ENCODE data around the gene PI4KA. TPM values are rescaled to one million over a fixed set of nuclear protein-coding genes. Genes with fewer than 3 reads are reported as not detected.
"Not testable (repeated sequence)": the region's sequence is repeated elsewhere in the genome, so short reads cannot be mapped to it uniquely, and the experiment has no call there.

PI4KA gene
- total and polyA plus RNA-seq, 4 donors, result 35.4 to 107 (median 50.3) TPM

GRCh38 chr22:20825624-20826023, 33.0 kb downstream of the PI4KA start:
- no peak for DNase-seq
- H3K36me3 ChIP-seq (ENCODE audit: control insufficient read depth in 4 of 4, insufficient read depth in 4 of 4, low read length in 4 of 4), result peaks cover 8 to 21% (median 9%) of the 10 kb centered on the region in 4 donors
- TF ChIP-seq CTCF (IDR thresholded peaks at IDR 0.05; ENCODE audit: control extremely low read depth, extremely low read depth), result no peak
- WGBS, 2 donors, result 89 to 91% methylated on average over 6 of the region's 6 CpGs
- no peak for ATAC-seq (ENCODE audit: insufficient read depth, low FRiP score)
- H3K9me3 ChIP-seq (ENCODE audit: control insufficient read depth in 4 of 4, insufficient read depth in 3 of 4, low read length in 3 of 4), result no peaks in the 10 kb centered on the region
- H3K27me3 ChIP-seq (ENCODE audit: control insufficient read depth in 3 of 3, insufficient read depth in 3 of 3, low read length in 2 of 3), result no peaks in the 10 kb centered on the region
- no peaks in the 10 kb centered on the region for H3K4me1 ChIP-seq (ENCODE audit: control insufficient read depth in 5 of 5, insufficient read depth in 5 of 5, low read length in 5 of 5)
- H3K27ac ChIP-seq (ENCODE audit: low read depth in 1 of 2, low read length in 1 of 2), result no peak overlapping the region
- H3K4me3 ChIP-seq, result no peak overlapping the region
- H3K9ac ChIP-seq (ENCODE audit: insufficient read depth in 1 of 2, low read length in 2 of 2), result no peak overlapping the region

GRCh38 chr22:20825216-20825615, 33.4 kb downstream of the PI4KA start:
- ATAC-seq (ENCODE audit: insufficient read depth, low FRiP score); H3K9me3 ChIP-seq (ENCODE audit: control insufficient read depth in 4 of 4, insufficient read depth in 3 of 4, low read length in 3 of 4); H3K4me1 ChIP-seq (ENCODE audit: control insufficient read depth in 5 of 5, insufficient read depth in 5 of 5, low read length in 5 of 5); H3K9ac ChIP-seq (ENCODE audit: insufficient read depth in 1 of 2, low read length in 2 of 2); H3K27me3 ChIP-seq (ENCODE audit: control insufficient read depth in 3 of 3, insufficient read depth in 3 of 3, low read length in 2 of 3); H3K27ac ChIP-seq (ENCODE audit: low read depth in 1 of 2, low read length in 1 of 2); DNase-seq; H3K4me3 ChIP-seq: not testable (repeated sequence)
- WGBS, 2 donors, result 98 to 99% methylated on average over 4 of the region's 4 CpGs
- H3K36me3 ChIP-seq (ENCODE audit: control insufficient read depth in 4 of 4, insufficient read depth in 4 of 4, low read length in 4 of 4), result peaks cover 4 to 22% (median 7%) of the 10 kb centered on the region in 4 donors

- Histone ChIP-seq H3K4me3 (no peak overlapping the region), H3K4me1 (ENCODE audit: control insufficient read depth in 5 of 5, insufficient read depth in 5 of 5, low read length in 5 of 5) (no peaks in the 10 kb centered on the region), H3K27me3 (ENCODE audit: control insufficient read depth in 3 of 3, insufficient read depth in 3 of 3, low read length in 2 of 3) (no peaks in the 10 kb centered on the region), H3K9me3 (ENCODE audit: control insufficient read depth in 4 of 4, insufficient read depth in 3 of 4, low read length in 3 of 4) (no peaks in the 10 kb centered on the region), H3K27ac (ENCODE audit: low read depth in 1 of 2, low read length in 1 of 2) (no peak overlapping the region), H3K36me3 (ENCODE audit: control insufficient read depth in 4 of 4, insufficient read depth in 4 of 4, low read length in 4 of 4) (peaks cover 0 to 27% (median 13%) of the 10 kb centered on the region in 4 donors), H3K9ac (ENCODE audit: insufficient read depth in 1 of 2, low read length in 2 of 2) (no peak overlapping the region)
- ATAC-seq (ENCODE audit: insufficient read depth, low FRiP score), result no peak
- DNase-seq, result no peak
- TF ChIP-seq CTCF (IDR thresholded peaks at IDR 0.05; ENCODE audit: control extremely low read depth, extremely low read depth), result no peak
- 96 to 97% methylated on average over 1 of the region's 1 CpG for WGBS, 2 donors
Observed at GRCh38 chr22:20823264-20823663, 35.3 kb downstream of the PI4KA start.

- Histone ChIP-seq H3K4me1 (ENCODE audit: control insufficient read depth in 5 of 5, insufficient read depth in 5 of 5, low read length in 5 of 5) (no peaks in the 10 kb centered on the region), H3K4me3 (no peak overlapping the region), H3K27me3 (ENCODE audit: control insufficient read depth in 3 of 3, insufficient read depth in 3 of 3, low read length in 2 of 3) (no peaks in the 10 kb centered on the region), H3K27ac (ENCODE audit: low read depth in 1 of 2, low read length in 1 of 2) (no peak overlapping the region), H3K9ac (ENCODE audit: insufficient read depth in 1 of 2, low read length in 2 of 2) (no peak overlapping the region), H3K9me3 (ENCODE audit: control insufficient read depth in 4 of 4, insufficient read depth in 3 of 4, low read length in 3 of 4) (no peaks in the 10 kb centered on the region), H3K36me3 (ENCODE audit: control insufficient read depth in 4 of 4, insufficient read depth in 4 of 4, low read length in 4 of 4) (peaks cover 0 to 29% (median 15%) of the 10 kb centered on the region in 4 donors)
- 96 to 97% methylated on average over 5 of the region's 5 CpGs for WGBS, 2 donors
- DNase-seq, result no peak
- no peak for TF ChIP-seq CTCF (IDR thresholded peaks at IDR 0.05; ENCODE audit: control extremely low read depth, extremely low read depth)
- no peak for ATAC-seq (ENCODE audit: insufficient read depth, low FRiP score)
Observed at GRCh38 chr22:20822240-20822639, 36.4 kb downstream of the PI4KA start.

- peaks cover 0 to 29% (median 16%) of the 10 kb centered on the region in 4 donors for H3K36me3 ChIP-seq (ENCODE audit: control insufficient read depth in 4 of 4, insufficient read depth in 4 of 4, low read length in 4 of 4)
- ATAC-seq (ENCODE audit: insufficient read depth, low FRiP score); DNase-seq; H3K4me1 ChIP-seq (ENCODE audit: control insufficient read depth in 5 of 5, insufficient read depth in 5 of 5, low read length in 5 of 5); H3K9ac ChIP-seq (ENCODE audit: insufficient read depth in 1 of 2, low read length in 2 of 2); H3K4me3 ChIP-seq; H3K9me3 ChIP-seq (ENCODE audit: control insufficient read depth in 4 of 4, insufficient read depth in 3 of 4, low read length in 3 of 4); H3K27me3 ChIP-seq (ENCODE audit: control insufficient read depth in 3 of 3, insufficient read depth in 3 of 3, low read length in 2 of 3); H3K27ac ChIP-seq (ENCODE audit: low read depth in 1 of 2, low read length in 1 of 2): not testable (repeated sequence)
- 98 to 99% methylated on average over 8 of the region's 8 CpGs for WGBS, 2 donors
Observed at GRCh38 chr22:20821717-20822239, 36.8 kb downstream of the PI4KA start.

All from lung (tissue), 12 donors.